ENCODE measurements around the gene DDX24.

DDX24 gene

DNA sequence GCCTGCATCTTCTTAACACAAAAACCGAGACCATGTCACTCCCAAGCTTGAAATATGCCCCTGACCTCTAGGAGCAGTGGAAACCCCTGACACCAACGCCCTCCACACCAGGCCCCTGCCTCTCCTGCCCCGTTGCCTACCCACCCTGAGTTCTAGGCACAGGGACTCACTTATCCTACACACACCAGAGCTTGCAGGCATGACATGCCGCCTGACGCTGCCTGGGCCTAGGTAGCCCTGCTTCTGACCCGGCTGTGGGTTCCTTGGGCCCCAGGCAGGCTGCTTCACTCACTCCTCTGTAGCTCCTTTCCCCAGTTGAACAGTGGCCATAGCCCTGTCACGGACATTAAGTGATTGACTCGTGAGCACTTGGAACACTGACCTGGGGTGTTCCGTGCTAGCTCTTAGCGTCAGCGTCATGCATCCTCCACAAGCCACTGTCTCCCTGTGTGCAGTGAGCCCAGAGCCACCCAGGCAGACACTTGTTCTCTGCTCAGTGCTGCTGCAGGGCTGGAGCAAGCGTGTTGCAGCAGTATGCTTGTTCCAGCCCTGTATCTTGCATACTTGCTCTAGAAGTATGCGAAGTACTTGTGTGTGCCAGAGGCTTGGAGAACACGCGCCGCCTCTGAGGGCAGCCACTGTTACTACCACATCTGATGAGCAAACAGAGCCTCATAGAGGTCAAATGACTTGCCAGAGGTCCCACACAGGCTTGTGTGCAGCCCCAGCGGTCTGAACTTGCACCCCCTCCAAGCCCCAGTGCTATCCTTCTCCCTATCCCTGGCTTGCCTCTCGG, 39.3 kb downstream of the DDX24 start:
- no peaks in the 10 kb centered on the region for H3K9me3 ChIP-seq (ENCODE audit: control insufficient read depth, insufficient read depth, low read length)
- H3K36me3 ChIP-seq (ENCODE audit: control insufficient read depth, insufficient read depth, low read length), result peaks cover 36% of the 10 kb centered on the region
- no peak overlapping the region for H3K27ac ChIP-seq (ENCODE audit: low read depth, low read length)
- H3K27me3 ChIP-seq (ENCODE audit: control insufficient read depth, insufficient read depth, low read length), result no peaks in the 10 kb centered on the region
- no peak overlapping the region for H3K9ac ChIP-seq (ENCODE audit: low read depth, low read length)
- H3K4me3 ChIP-seq (ENCODE audit: low read depth, low read length), result no peak overlapping the region
- H3K4me1 ChIP-seq (ENCODE audit: control insufficient read depth, insufficient read depth, low read length), result no peaks in the 10 kb centered on the region

DNA sequence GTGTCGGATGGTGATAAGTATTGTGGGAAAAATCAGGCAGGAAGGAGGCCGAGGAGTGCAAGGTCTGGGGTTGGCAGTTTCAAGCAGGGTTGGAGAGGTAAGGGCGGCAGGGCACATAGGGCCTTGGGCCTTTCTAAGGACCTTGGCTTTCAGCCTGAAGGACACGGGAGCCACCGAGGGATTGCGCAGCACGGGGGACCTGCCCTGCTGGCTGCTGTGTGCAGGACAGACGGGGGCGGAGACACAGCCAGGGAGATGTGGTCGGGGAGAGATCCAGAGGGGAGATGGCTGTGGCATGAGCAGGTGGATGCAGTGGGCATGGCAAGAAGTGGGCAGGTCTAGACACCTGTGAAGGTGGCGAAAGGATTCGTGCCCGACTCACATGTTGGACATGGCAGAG, 40.2 kb downstream of the DDX24 start:
- Histone ChIP-seq H3K36me3 (ENCODE audit: control insufficient read depth, insufficient read depth, low read length) (peaks cover 26% of the 10 kb centered on the region), H3K9me3 (ENCODE audit: control insufficient read depth, insufficient read depth, low read length) (no peaks in the 10 kb centered on the region), H3K4me3 (ENCODE audit: low read depth, low read length) (no peak overlapping the region), H3K4me1 (ENCODE audit: control insufficient read depth, insufficient read depth, low read length) (no peaks in the 10 kb centered on the region), H3K27ac (ENCODE audit: low read depth, low read length) (no peak overlapping the region), H3K27me3 (ENCODE audit: control insufficient read depth, insufficient read depth, low read length) (no peaks in the 10 kb centered on the region), H3K9ac (ENCODE audit: low read depth, low read length) (no peak overlapping the region)

DNA sequence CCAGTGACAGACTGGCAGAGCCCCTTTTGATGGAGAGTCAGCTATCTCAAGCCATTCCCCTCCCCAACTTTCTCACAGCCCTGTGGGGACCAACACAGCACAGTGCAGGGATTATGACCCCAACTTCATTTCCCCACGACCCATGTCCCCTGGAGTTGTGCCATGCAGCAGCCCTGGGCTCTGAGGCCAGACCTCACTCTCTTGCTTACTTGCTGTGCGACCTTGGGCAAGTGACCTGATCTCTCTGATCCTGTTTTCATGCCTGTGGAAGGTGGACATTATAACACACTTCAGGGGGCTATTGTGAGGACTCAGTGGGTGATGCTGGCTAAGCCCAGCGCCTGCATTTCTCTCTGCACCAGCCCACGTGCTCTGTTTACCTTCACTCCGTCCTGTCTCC, 40.8 kb downstream of the DDX24 start:
- no peak overlapping the region for H3K9ac ChIP-seq (ENCODE audit: low read depth, low read length)
- H3K4me3 ChIP-seq (ENCODE audit: low read depth, low read length), result no peak overlapping the region
- no peaks in the 10 kb centered on the region for H3K4me1 ChIP-seq (ENCODE audit: control insufficient read depth, insufficient read depth, low read length)
- H3K9me3 ChIP-seq (ENCODE audit: control insufficient read depth, insufficient read depth, low read length), result no peaks in the 10 kb centered on the region
- no peaks in the 10 kb centered on the region for H3K27me3 ChIP-seq (ENCODE audit: control insufficient read depth, insufficient read depth, low read length)
- H3K27ac ChIP-seq (ENCODE audit: low read depth, low read length), result no peak overlapping the region
- H3K36me3 ChIP-seq (ENCODE audit: control insufficient read depth, insufficient read depth, low read length), result peaks cover 21% of the 10 kb centered on the region

DNA sequence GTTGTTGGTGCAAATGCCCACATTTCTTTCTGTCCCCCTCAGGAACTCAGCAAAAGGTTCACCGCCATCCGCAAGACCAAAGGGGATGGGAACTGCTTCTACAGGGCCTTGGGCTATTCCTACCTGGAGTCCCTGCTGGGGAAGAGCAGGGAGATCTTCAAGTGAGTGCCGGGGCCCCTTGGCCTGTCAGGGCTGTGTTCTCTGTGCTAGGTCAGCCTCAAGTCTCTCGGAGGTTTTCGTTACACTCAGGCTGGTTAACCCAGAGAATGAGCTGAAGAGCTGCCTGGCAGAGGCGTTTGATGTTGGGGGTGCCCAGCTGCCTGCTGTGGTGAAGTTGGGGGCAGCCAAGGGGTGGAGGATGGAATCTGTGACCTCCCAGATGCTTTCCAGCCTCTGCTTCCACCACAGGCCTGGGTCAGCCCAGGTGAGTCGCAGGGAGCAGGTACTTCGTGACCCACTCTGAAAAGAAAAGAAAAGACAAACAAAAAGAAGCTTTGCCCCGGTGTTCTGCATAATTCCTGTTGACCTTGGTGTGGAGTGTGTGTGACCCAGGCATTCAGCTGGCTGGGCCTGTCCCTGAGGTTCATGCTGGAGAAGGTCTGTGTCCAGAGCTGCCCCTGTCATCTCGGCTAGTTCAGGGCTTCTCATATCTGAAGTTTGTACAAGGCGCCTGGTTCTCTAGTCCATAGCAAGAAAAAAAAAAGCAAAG, 41.9 kb downstream of the DDX24 start:
- Histone ChIP-seq H3K36me3 (ENCODE audit: control insufficient read depth, insufficient read depth, low read length) (peaks cover 9% of the 10 kb centered on the region; the same call in 1 of the 2 replicates), H3K9ac (ENCODE audit: low read depth, low read length) (no peak overlapping the region), H3K27ac (ENCODE audit: low read depth, low read length) (no peak overlapping the region), H3K4me3 (ENCODE audit: low read depth, low read length) (no peak overlapping the region), H3K4me1 (ENCODE audit: control insufficient read depth, insufficient read depth, low read length) (0 out of 2 replicates have a peak, but pooled peaks cover 3% of the 10 kb centered on the region), H3K27me3 (ENCODE audit: control insufficient read depth, insufficient read depth, low read length) (no peaks in the 10 kb centered on the region), H3K9me3 (ENCODE audit: control insufficient read depth, insufficient read depth, low read length) (no peaks in the 10 kb centered on the region; the same call in 1 of the 2 replicates)

DNA sequence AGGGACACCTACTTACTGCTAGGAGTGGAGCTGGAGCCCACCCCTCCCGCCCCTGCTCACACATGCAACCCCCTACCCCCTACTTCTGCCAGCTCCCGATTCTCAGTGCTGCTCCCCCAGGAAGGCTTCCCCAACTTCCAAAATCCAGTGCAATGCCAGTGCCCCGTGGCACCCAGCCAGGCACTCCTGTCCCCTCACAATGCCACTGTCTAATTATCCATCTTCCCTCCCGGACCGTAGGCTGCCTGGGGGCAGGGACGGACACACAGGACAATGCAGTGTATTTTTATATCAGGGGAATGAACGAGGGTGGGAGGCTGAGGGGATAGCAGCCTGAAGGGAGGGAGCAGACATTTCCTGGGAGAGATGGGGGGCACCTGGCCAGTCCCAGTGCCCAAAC, 42.5 kb downstream of the DDX24 start:
- Histone ChIP-seq H3K27me3 (ENCODE audit: control insufficient read depth, insufficient read depth, low read length) (no peaks in the 10 kb centered on the region), H3K27ac (ENCODE audit: low read depth, low read length) (no peak overlapping the region), H3K36me3 (ENCODE audit: control insufficient read depth, insufficient read depth, low read length) (0 out of 2 replicates have a peak, but pooled peaks cover 3% of the 10 kb centered on the region), H3K9me3 (ENCODE audit: control insufficient read depth, insufficient read depth, low read length) (no peaks in the 10 kb centered on the region; the same call in 1 of the 2 replicates), H3K4me3 (ENCODE audit: low read depth, low read length) (no peak overlapping the region), H3K9ac (ENCODE audit: low read depth, low read length) (no peak overlapping the region), H3K4me1 (ENCODE audit: control insufficient read depth, insufficient read depth, low read length) (0 out of 2 replicates have a peak, but pooled peaks cover 3% of the 10 kb centered on the region)

DNA sequence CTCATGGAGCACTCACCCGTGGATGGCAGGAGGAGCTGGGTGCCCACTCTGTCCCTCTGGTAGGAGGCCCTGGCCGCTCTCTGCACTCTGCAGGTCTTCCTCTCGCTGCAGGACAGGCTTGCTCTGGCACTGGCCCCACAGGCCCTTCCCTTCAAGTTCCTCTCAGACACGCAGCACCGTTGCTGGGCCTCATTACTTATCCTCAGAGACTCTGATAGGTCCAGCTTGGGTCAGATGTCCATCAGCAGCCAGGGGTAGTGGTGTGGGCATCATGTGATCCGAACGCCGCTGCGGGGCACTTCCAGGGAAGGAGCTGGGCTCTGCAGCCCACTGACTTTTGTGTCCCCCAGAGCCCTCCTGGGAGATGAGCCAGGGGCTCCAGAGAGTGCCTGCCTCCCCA, 43.0 kb downstream of the DDX24 start:
- Histone ChIP-seq H3K36me3 (ENCODE audit: control insufficient read depth, insufficient read depth, low read length) (0 out of 2 replicates have a peak, but pooled peaks cover 3% of the 10 kb centered on the region), H3K27me3 (ENCODE audit: control insufficient read depth, insufficient read depth, low read length) (no peaks in the 10 kb centered on the region), H3K27ac (ENCODE audit: low read depth, low read length) (no peak overlapping the region), H3K9me3 (ENCODE audit: control insufficient read depth, insufficient read depth, low read length) (no peaks in the 10 kb centered on the region; the same call in 1 of the 2 replicates), H3K4me1 (ENCODE audit: control insufficient read depth, insufficient read depth, low read length) (0 out of 2 replicates have a peak, but pooled peaks cover 3% of the 10 kb centered on the region), H3K9ac (ENCODE audit: low read depth, low read length) (no peak overlapping the region), H3K4me3 (ENCODE audit: low read depth, low read length) (no peak overlapping the region)

DNA sequence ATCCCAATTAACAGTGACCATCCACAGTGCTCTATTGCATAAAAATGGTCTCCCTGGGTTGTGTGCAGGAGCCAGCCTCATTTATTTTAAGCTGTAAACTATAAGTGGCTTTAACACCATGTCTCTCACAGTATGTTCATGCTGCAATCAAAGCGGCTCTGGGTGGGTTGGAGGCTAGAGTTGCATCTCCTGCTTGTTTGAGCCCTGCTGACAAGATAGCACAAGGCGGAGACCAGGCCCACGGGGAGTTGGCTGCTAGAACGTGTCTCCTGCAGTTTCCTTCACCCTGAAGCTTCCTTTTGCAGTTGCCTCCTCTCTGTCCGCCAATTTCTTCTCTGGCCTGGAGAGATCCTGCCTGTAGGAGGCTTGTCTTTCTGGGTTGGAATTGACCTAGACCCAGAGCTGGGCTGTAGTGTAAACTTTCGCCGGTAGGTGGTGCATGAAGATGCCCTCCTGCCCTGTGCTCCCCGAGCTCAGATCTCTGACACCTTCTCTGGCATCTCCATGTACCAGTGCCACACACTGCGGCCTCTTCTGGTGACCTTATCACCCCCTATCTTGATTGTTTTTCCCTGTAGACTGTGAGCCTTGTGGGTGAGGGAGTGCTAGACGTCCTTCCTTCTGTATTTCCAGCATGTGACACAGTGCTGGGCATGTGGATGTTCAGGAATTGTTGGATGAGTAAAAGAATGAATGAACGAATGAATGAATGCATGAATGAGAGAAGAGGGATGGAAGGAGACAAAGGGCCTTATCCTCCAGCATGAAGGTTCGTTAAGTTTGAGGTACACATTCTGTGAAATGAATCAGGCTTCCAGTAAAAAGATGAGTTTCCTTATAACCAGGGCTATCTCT, 44.5 kb downstream of the DDX24 start:
- no peak overlapping the region for H3K4me3 ChIP-seq (ENCODE audit: low read depth, low read length)
- no peaks in the 10 kb centered on the region; the same call in 1 of the 2 replicates for H3K9me3 ChIP-seq (ENCODE audit: control insufficient read depth, insufficient read depth, low read length)
- 0 out of 2 replicates have a peak, but pooled peaks cover 3% of the 10 kb centered on the region for H3K4me1 ChIP-seq (ENCODE audit: control insufficient read depth, insufficient read depth, low read length)
- no peak overlapping the region for H3K9ac ChIP-seq (ENCODE audit: low read depth, low read length)
- H3K27me3 ChIP-seq (ENCODE audit: control insufficient read depth, insufficient read depth, low read length), result no peaks in the 10 kb centered on the region
- H3K27ac ChIP-seq (ENCODE audit: low read depth, low read length), result no peak overlapping the region
- H3K36me3 ChIP-seq (ENCODE audit: control insufficient read depth, insufficient read depth, low read length), result 0 out of 2 replicates have a peak, but pooled peaks cover 3% of the 10 kb centered on the region

DNA sequence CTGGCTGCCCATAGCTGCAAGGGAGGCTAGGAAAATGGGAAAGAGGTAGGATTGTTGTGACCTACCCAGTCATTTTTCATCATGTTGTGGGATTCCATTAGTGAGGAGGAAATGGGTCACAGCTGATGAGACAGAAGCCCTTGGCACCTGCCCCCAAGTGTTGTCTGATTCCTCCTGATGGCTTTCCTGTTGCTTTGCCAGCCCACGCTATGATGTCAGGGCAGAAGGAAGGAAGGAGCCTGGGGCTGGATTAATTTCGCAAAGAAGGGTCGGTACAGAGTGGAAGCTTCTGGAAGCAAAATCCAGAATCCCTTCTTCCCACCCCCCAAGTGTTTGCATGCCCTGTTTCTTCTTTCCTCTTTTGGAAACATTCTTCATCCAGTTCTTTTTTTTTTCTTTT, 46.1 kb downstream of the DDX24 start:
- Histone ChIP-seq H3K27ac (ENCODE audit: low read depth, low read length) (no peak overlapping the region), H3K4me3 (ENCODE audit: low read depth, low read length) (no peak overlapping the region), H3K27me3 (ENCODE audit: control insufficient read depth, insufficient read depth, low read length) (no peaks in the 10 kb centered on the region), H3K9me3 (ENCODE audit: control insufficient read depth, insufficient read depth, low read length) (no peaks in the 10 kb centered on the region; the same call in 1 of the 2 replicates), H3K36me3 (ENCODE audit: control insufficient read depth, insufficient read depth, low read length) (0 out of 2 replicates have a peak, but pooled peaks cover 3% of the 10 kb centered on the region), H3K9ac (ENCODE audit: low read depth, low read length) (no peak overlapping the region), H3K4me1 (ENCODE audit: control insufficient read depth, insufficient read depth, low read length) (0 out of 2 replicates have a peak, but pooled peaks cover 3% of the 10 kb centered on the region)

DNA sequence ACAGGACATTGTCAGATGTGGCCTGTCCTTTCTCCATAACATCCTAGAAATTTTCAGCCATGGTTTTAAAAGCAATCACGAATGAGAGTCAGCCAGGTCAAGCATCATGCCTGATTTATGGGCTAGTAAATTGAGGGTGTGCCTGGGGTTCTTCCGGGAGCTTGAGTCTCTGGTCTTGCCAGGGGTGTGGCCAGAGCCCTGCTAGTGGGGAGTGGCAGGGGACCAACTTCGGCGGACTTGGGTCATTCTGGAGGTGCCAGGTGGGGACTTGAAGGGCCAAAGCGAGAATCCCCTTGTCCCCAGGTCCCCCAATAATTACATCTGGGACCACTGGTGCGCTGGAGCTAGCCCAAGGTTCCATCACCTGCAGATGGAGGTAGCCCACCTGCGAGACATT, 49.1 kb downstream of the DDX24 start:
- Histone ChIP-seq H3K9ac (ENCODE audit: low read depth, low read length) (no peak overlapping the region), H3K27me3 (ENCODE audit: control insufficient read depth, insufficient read depth, low read length) (no peaks in the 10 kb centered on the region), H3K4me1 (ENCODE audit: control insufficient read depth, insufficient read depth, low read length) (0 out of 2 replicates have a peak, but pooled peaks cover 3% of the 10 kb centered on the region), H3K36me3 (ENCODE audit: control insufficient read depth, insufficient read depth, low read length) (no peaks in the 10 kb centered on the region), H3K27ac (ENCODE audit: low read depth, low read length) (no peak overlapping the region), H3K9me3 (ENCODE audit: control insufficient read depth, insufficient read depth, low read length) (no peaks in the 10 kb centered on the region; the same call in 1 of the 2 replicates), H3K4me3 (ENCODE audit: low read depth, low read length) (no peak overlapping the region)

DNA sequence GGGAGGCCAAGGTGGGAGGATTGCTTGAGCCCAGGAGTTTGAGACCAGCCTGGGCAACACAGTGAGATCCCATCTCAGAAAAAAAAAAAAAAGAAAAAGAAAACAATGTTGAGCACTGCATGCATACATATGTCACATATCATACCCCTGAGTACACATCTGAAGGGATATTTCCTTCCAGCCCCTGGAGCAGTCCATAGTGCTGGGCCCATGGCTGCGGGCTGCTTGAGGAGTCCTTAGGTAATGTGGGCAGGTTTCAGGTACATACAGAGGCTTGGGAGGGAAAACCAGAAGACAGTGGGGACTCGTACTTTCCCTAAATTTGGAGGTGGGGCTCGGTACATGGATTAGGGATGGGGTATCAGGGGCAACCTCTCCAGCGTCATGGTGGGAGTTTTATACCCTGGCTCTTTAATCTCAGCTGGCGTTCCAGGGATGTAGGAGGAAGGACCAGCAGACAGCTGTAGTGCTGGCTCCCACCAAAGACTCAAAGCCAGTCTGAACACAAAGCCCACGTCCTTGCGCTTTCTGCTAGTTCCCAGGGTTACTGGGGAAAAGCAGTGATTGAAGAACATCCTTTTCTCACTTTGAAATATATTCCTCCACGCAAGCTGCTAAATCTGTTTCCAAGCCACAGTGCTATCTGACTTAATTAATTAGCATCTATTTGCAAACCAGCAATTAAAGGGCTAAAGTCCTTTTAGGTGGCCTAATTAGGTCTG, 49.7 kb downstream of the DDX24 start:
- H3K27me3 ChIP-seq (ENCODE audit: control insufficient read depth, insufficient read depth, low read length), result no peaks in the 10 kb centered on the region
- 0 out of 2 replicates have a peak, but pooled peaks cover 3% of the 10 kb centered on the region for H3K4me1 ChIP-seq (ENCODE audit: control insufficient read depth, insufficient read depth, low read length)
- no peak overlapping the region for H3K9ac ChIP-seq (ENCODE audit: low read depth, low read length)
- H3K36me3 ChIP-seq (ENCODE audit: control insufficient read depth, insufficient read depth, low read length), result no peaks in the 10 kb centered on the region
- H3K4me3 ChIP-seq (ENCODE audit: low read depth, low read length), result no peak overlapping the region
- no peak overlapping the region for H3K27ac ChIP-seq (ENCODE audit: low read depth, low read length)
- H3K9me3 ChIP-seq (ENCODE audit: control insufficient read depth, insufficient read depth, low read length), result no peaks in the 10 kb centered on the region; the same call in 1 of the 2 replicates

Measured in HUES48 (cell line).